HG03432 (cell line): Measurements from ENCODE around the gene SIRT3.
"Not testable (repeated sequence)": the region's sequence is repeated elsewhere in the genome, so short reads cannot be mapped to it uniquely, and the experiment has no call there.

Experiments used
- ATAC-seq: cut with Tn5 transposase; IDR thresholded peaks from one replicate; pipeline ENCODE4 v1.9.1; 2021; ENCODE audit warnings: mild to moderate bottlenecking, moderate library complexity; ENCODE audit not compliant: unreplicated experiment

The SIRT3 gene

GRCh38 chr11:180242-180641, 55.9 kb downstream of the SIRT3 start:
- ATAC-seq = not testable (repeated sequence)
